GM12873 (cell line): ENCODE results near the gene DENND1B.

Experiments
- TF ChIP-seq, protein P1 (sequence below): IDR thresholded peaks from 2 replicates; pipeline ENCODE4 v1.5.1; 2012; ENCODE audit warnings: low read depth, mild to moderate bottlenecking, moderate library complexity, low read length, control low read depth; ENCODE audit not compliant: insufficient read depth; ENCODE audit errors: missing control alignments

The DENND1B gene

GRCh38 chr1:197606168-197606845 is 169.0 kb downstream of the DENND1B start:
- TF ChIP-seq, protein P1, sequence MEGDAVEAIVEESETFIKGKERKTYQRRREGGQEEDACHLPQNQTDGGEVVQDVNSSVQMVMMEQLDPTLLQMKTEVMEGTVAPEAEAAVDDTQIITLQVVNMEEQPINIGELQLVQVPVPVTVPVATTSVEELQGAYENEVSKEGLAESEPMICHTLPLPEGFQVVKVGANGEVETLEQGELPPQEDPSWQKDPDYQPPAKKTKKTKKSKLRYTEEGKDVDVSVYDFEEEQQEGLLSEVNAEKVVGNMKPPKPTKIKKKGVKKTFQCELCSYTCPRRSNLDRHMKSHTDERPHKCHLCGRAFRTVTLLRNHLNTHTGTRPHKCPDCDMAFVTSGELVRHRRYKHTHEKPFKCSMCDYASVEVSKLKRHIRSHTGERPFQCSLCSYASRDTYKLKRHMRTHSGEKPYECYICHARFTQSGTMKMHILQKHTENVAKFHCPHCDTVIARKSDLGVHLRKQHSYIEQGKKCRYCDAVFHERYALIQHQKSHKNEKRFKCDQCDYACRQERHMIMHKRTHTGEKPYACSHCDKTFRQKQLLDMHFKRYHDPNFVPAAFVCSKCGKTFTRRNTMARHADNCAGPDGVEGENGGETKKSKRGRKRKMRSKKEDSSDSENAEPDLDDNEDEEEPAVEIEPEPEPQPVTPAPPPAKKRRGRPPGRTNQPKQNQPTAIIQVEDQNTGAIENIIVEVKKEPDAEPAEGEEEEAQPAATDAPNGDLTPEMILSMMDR, result no peak

DNA sequence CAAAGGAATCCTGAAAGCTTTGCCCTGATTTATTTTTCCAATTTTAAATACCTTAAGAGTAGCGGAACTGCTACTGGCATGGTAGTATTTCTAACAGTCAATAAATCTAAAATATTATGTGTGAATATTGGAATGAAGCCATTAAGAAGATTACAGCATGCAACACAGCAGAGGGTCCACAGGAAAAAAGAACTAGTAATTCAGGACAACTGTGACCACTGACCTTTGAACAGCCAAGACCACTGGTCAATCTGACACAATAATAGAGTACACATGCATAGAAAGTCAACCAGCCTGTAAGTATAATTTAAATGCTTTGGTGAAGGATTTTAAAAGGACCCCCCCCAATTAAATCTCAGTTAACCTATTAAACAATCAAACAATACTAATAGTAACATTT is 171.0 kb downstream of the DENND1B start:
- TF ChIP-seq, protein P1, result no peak

- TF ChIP-seq, protein P1, result no peak
Measured at GRCh38 chr1:197600751-197601150, 174.5 kb downstream of the DENND1B start.

DNA sequence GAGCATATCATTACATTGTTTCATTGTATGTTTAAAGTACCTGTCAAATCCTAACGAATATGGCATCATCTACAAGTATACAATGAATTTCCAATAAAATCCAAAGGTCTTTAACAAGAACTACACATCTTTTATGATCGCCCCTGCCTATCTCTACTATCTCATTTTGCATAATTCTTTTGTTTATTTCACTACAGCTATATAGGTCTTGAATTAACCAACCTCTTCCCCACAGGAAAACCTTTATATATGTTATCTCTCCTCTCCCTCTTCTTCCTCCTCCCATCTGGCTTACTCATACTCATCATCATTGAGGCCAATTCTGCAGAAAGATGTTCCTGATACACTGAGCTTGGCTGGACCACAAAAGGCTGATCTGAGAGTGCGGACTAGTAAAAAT is 175.5 kb downstream of the DENND1B start:
- TF ChIP-seq, protein P1, result no peak

GRCh38 chr1:197598935-197599334 is 176.3 kb downstream of the DENND1B start:
- TF ChIP-seq, protein P1, result no peak

GRCh38 chr1:197595304-197595904 is 179.9 kb downstream of the DENND1B start:
- TF ChIP-seq, protein P1, result no peak

- TF ChIP-seq, protein P1, result no peak
Measured at GRCh38 chr1:197590687-197591086, 184.6 kb downstream of the DENND1B start.
